Mucosa of gallbladder (tissue), 1 donor: ENCODE results near the gene ADGRL2. TPM values are rescaled to one million over a fixed set of nuclear protein-coding genes. Genes with fewer than 3 reads are reported as not detected.

Source experiments
- DNase-seq: peaks from one replicate; pipeline ENCODE4 v3.0.0-alpha.2; 2020; ENCODE audit warnings: low spot score
- total RNA-seq: library from RNA; stranded (reverse); gene quantifications from one replicate; pipeline ENCODE4 v1.2.1, GENCODE V29; 2021
- donor health status: DM: no; HTN: no; CAD: no.

Gene ADGRL2
- 45.1 TPM for total RNA-seq

DNA sequence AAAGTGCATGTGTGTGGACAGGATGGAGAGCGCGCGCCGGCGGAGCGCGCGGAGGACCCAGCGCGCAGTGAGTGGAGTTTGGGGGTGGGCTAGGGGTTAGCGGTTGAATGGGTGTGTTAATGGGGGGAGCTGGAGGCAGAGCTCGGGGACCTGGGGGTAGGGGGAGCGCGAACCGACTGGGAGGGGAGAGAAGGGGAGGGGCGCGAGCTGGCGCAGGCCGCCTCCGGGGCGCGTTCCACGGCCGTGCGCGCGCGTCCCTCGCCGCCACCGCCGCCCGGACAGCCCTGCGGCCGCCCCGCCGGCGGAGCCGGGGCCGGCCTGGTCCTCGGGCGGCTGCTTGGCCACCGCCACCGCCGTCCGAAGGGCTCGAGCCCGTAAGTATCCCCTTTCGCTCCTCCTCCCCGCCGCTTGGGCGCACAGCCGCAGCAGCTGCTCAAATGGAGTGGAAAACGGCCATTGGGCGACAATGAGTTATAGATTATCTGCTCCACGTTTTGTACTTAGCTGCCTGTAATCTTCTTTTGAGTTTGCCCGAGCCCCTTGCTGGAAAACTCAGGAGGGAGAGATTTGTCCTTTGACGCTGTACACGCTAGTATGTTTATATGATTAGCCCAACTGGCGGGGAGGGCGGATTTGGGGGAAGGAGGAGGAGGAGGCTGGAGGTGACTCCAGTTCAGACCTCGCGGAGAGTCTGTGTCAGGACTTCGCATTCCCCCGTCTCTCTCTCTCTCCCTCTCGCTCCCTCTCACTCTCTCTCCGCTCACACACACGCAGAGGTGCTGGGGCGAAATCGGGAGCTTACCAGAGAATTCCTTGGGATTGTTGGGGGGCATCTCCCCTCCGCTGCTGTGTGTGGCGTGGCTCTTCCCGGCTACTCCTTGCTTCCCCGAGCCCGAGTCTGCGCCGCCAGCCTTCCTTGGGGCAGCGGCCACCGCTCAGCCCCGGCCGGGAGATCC is at the start of gene ADGRL2:
Gene ADGRL2, plus strand, starts transcription at position 240 of the 956 bp plus-strand sequence. CDS start 36,051 bp downstream, outside the sequence.
- peak; percentile 80 for DNase-seq

DNA sequence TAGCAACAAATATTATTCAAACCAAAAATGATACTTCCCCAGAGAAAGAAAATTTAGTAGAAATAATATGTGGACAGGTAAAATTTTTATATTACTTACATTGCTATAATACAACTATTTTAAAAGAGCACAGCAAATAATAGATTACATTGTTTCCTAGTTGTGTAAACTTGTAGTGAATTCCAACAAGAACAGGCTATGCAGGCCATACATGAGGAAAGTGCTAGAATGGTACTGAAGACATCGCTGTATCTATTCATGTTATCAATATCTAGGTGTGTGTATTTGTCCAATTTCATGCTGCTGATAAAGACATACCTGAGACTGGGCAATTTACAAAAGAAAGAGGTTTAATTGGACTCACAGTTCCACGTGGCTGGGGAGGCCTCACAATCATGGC is 47.9 kb upstream of the ADGRL2 start:
- no peak for DNase-seq

- DNase-seq = no peak
Measured at GRCh38 chr1:81754424-81754823, 46.3 kb upstream of the ADGRL2 start.

GRCh38 chr1:81756872-81757271 is 43.9 kb upstream of the ADGRL2 start:
- DNase-seq = no peak

DNA sequence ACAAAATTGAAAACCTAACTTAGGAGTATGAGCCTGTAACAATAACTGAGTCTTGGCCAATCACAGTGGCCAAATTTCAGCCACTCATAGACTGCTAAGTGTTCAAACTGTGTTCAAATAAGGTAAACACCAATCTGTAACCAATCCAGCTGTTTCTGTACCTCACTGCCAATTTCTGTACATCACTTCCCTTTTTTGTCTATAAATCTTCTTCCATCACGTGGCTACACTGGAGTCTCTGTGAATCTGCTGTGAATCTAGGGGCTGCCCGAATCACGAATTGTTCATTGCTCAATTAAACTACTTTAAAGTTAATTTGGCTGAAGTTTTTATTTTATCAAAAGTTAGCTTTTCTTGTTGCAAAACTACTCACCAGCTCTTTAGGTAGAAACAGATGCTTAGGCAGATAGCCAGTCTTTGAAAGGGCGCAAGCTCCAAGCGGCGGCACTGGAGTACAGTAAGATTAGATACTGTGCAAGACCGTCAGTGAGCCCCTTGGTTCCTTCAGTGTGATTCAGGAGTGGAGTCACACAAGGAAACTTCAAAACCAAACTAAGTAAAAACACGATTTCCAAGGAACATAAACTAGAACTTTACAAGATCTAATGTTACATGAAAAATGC is 43.2 kb upstream of the ADGRL2 start:
- no peak for DNase-seq

- DNase-seq = no peak
Measured at GRCh38 chr1:81758181-81758580, 42.6 kb upstream of the ADGRL2 start.

DNA sequence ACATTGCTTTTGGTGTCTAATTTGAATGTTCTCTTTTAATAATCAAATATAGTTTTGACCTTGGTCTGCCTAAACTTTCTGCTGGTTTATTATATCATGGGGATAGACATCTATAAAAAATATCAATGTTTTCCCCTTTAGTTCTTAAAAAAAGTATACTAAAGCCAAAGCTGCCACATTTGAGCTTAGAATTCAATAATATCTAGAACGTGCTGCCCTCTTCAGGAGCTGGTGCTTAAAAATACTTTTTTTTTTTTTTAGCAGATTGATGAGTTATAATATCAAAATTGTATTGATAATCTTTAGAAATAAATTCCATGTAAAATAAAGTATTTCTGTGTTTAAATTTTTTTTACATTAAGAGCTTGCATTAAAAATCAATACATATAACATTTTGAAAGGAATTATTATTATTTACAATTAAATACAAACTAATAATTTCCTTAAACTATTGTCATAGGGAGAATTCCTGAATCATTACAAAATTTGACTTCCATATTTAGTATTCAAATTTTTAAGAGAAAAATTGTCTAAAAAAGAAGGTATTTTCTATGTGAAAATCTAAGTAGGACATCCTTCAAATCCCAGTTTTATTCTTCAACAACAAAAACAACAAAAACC is 40.1 kb upstream of the ADGRL2 start:
- no peak for DNase-seq

DNA sequence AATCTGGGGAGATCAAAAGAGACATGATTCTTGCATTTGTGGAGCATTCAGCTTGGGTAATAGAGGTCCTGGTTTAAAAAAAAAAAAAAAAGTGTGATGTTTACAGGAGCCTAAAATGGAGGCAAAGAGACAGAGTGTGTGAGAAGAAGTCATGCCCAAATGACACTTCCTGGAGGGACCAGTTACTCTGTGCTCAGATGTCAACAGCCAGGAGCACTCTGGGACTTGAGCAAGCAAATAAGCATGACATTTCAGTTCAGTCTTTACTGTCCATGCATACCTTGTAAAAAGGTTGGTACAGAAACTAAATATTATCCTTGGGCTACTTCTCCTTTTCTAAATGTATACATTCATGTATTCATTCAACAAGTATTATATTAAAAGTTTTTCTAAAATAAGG is 25.2 kb upstream of the ADGRL2 start:
- no peak for DNase-seq

- no peak for DNase-seq
Measured at GRCh38 chr1:81780705-81781454, 19.9 kb upstream of the ADGRL2 start.

- DNase-seq = no peak
Measured at GRCh38 chr1:81781749-81782148, 19.0 kb upstream of the ADGRL2 start.

- DNase-seq = no peak
Measured at GRCh38 chr1:81792184-81792583, 8.6 kb upstream of the ADGRL2 start.

DNA sequence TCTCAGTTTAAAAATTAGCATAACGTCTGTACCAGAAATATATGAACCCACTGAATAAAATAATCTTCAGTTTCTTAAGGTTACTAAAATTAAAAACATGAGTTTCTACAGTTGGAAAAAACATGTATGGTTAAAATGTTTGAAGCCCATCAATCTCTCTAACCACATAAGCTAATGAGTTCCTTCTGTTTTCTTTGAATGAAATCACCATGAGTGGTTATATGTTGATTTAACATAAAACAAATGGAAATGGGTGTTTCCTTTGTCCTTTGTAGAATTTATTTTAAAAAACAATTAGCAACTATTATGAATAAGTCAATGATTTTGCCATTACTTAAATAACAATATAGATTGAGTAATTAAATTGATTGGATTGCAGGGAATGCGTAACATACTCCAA is 3.0 kb upstream of the ADGRL2 start:
- DNase-seq = no peak

DNA sequence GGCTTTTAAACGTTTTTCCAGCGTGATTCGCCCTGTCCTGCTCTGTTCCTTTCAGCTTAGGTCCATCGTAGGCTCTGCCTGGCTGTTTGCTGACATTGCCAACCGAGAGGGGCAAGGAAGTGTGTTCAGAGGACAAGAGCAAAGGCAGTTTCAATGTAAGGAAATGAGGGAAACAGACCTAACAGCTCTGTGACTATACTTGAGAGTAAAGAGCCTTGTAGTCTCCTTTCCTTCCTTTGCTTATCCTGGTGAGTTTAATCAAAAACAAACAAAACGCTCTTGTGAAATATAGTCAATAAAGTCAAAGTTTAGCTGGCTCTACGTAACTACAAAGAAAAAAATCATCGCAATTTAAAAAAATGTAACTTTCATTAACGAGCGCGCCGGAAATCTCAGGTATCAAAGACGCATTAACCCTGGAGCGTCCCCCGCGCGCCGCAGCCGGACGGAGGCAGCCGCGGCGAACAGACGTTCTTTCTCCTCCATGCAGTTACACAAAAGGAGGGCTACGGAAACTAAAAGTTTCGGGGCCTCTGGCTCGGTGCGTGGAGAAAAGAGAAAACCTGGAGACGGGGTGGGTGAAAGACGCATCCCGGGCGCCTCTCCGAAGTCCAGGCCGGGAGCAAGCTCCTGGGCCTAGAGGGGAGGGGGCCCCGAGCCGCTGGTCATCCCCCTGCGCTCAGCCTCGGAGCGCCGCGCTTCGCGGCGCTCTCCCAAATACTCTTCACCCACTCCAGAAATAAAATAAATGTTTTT is 617 bp upstream of the ADGRL2 start:
- DNase-seq = peak; percentile 52

DNA sequence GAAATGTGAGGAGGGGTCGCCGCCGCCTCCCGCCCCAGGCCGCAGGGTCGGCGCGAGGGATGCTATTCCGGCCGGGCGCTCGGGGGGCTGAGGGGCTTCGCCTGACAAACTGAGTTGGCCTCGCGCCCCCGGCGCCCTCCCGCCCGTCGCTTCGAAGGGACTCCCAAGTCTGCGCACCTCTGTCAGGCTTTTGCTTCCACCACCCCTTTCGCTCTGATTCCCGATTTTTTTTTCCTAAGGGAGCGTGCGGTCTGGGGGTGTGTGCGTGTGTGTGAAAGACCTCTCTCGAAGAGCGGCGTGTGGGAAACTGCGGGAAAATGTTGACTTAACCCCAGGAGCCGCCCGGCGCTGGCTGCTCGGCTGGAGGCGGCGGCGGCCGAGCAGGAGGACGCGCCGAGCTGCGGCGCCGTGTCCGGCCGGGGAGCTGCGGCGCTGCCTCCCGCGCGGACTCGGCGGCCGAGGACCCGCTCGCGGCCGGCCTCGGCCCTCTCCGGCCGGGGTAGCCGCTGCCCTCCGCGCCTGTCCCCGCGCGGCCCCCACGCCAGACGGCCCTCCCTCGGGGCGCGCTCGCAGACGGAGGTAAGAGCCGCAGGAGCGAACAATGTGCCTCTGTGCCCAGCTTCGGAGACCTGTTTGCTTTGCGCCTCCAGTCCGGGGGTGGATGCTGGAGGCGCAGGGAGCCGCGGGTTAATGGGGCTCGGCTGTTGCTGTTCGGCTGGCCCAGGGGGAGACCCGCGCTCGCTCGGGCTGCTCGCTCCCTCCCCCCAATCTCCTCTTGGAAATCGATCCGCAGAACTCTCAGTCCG is 1.1 kb downstream of the ADGRL2 start:
- DNase-seq = peak; percentile 11

DNA sequence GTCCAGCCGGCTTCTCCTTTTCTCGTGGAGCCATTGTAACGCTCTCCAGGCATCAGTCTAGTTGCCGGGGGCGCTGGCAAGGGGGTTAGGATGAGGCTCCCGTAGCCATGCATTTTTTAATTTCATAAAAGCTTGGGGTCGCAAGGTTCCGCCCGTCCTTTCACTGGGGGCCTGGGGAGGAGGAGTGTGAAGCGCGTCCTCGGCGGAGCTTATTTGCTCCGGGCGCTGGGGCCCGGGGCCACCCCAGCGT is 1.6 kb downstream of the ADGRL2 start:
- no peak for DNase-seq

GRCh38 chr1:81802707-81803430 is 2.1 kb downstream of the ADGRL2 start:
- DNase-seq = peak; percentile 59

GRCh38 chr1:81803431-81804110 is 2.8 kb downstream of the ADGRL2 start:
- DNase-seq = no peak

- no peak for DNase-seq
Measured at GRCh38 chr1:81804312-81804711, 3.6 kb downstream of the ADGRL2 start.
